Activated CD8-positive, alpha-beta memory T cell treated with anti-CD3 and anti-CD28 coated beads for 4 hours (primary cell): Measurements from ENCODE around the gene KIF6.
"Not testable (repeated sequence)": the region's sequence is repeated elsewhere in the genome, so short reads cannot be mapped to it uniquely, and the experiment has no call there.

ENCODE experiments used
- DNase-seq, 2 donors: peaks; one replicate each; pipeline ENCODE4 v3.0.0-alpha.2; 2020; ENCODE audit warnings: low read depth in 2 of 2

Gene KIF6

DNA sequence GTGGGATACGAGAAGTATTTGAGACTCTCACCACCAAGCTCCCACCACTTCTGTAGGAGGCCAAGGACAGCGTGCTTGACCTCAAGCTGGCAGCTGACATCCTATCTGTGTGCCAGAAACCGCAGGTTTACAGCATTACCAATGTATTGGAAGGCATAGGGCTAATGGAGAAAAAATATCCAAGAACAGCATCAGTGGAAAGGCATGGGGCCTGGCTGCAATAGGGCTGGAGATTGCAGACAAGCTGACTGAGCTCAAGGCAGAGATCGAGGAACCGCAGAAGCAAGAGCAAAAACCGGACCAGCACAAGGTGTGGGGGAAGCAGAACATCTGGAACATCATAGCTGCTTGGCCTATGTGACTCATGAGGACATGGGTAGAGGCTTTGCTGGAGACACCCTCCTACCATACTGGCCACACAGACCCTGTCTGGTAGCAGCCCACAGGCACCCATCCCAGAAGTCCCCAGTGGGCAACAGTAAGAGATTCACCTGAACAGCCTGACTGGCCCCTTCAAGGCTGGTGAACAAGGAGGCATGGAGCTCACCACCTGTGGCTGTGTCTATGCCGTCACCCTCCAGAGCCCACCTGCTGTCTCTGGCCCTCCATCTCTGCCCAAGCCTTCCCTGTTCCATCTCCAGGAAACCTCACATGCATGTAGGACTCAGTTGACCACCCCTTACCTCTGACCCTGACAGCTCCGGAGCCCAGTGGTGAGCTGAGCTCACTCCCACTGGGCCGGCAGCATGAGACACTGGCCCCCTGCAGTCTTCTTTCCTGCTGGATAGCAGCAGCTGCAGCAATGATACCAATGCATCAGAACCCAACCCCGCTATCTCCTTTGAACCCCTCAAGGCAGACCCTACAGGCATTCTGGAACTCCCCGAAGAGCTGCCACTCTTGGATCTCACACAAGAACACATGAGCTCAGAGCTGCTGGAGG lies 171.1 kb downstream of the KIF6 start:
- no peak for DNase-seq

DNA sequence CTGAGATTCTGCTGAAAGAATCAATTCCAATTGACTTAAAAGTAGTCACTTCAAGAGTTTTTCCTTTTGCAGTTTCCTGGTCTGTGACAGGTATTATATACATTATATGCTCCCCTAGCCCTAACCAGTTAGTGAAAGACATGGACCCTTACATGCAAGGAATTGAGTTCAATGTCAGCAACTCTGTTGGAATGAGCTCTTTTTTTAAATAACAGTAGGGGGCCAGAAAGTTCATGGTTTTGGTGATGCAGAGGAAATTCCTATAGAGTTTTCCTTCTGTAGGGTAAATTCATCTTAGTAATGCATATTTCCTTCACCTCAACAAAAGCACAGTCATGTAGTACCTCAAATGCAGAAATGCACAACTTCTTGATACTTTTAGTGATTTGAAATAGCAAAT lies 172.2 kb downstream of the KIF6 start:
- DNase-seq = no peak

DNA sequence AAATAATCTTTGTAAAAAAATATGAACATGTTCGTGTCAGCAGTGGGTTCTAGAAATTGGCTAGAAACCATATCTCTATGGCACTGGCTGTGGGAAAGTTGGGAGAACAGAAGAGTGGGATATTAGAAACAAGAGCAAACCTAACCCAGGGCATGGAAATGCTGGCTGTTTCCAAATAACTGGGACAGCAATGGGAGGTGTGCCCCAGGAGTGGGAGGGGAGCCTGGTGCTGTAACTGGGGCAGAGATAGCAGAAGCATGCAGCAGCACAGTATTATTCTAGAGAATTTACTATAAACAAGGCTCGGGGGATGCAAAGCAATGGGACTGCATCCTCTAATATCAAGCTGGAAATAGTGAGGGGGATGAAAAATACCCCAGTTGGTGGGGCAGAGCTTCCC lies 175.0 kb downstream of the KIF6 start:
- no peak for DNase-seq

DNA sequence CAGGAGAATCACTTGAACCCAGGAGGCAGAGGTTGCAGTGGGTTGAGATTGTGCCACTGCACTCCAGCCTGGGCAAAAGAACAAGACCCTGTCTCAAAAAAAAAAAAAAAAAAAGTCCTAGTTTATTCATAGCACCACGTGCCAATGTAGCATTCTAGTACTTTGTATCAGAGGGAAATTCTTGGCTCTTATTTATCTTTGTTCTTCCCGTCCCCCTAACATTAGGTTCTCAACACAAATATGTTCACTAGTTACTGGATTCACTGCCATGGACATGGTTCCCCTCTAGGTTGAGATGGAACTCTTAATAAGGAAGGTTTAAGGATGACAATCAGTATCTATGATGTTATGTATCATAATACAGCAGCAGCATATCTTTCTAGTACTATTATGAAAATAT lies 178.5 kb downstream of the KIF6 start:
- DNase-seq = no peak

DNA sequence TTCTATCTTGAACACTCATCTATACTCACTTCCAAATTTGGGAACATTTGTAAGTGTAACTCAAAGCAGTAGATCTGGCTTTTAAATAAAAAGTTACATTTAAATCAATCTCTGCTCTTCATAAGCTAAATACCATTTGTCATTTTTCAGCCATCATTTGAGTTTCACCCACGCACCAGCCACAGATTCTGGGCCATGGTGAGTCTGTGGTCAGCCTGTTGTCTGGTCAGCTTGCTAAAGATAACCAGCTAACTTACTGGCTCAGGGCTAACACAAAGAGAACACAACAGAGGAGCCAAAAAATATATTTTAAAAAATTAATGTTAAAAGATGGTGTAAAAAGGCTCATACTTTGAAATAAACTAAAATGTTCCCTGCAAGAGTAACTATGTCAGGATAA lies 181.3 kb downstream of the KIF6 start:
- DNase-seq = no peak

DNA sequence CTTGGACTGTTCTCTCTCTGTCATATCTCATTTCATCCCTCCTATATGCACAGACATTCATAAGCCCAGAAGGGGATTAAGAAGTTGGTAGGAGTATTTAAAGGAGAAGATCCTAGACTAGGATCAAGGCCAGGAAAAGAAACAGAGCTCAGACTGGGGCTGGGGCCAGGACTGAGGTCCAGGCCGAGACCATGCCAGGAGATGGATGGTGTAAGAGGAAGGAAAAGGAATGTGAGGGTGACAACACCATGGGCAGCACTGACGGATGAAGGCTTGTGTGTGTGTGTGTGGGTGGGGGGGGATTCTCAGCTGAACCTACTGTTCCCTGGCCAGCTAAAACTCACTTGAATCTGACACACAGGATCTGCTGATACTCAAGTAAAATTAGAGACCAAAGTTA lies 182.1 kb downstream of the KIF6 start:
- no peak for DNase-seq

DNA sequence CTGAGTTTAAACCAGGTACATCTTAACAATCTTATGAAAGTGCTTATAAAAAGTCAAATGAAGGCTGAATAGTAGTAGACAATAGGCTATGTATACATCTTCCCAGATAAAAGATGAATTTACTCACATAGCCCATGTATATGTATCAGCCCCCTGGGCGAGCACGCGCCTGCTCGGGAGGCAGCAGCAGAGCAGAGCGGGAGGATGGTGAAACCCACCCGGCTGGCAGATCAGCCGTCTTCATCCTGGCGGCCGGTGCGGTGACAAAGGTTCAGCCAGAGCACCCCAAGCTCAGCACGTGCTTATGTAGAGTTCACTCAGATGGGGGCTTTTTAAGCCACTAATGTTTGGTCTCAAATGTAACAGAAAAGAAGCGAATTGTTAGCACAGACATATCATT lies 184.8 kb downstream of the KIF6 start:
- no peak for DNase-seq

DNA sequence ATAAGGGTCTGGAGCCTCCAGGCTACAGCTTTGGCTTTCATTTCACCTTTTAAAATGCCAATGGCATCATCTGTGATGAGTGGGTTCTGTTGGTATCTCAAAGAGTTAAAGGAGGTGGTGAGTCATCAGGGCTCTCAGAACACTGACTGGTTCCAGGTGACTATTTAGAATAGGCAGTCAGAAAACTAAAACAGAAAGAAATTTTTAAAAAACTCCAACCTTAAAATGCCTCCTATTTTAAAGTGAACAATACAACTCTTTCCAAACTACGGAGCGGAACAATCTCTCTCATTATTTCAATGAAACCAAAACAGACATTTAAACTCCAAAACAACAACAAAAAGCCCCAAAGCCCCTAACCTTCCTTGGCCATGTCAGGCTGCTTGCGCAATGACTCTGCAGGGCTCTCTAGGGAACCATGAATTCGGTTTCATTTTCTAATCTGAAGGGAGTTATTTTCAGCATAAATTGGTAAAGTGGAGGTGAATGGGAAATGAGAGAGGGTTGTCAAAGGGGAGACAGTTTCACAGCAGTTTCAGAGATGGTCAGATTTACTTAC lies 194.9 kb downstream of the KIF6 start:
- no peak for DNase-seq

DNA sequence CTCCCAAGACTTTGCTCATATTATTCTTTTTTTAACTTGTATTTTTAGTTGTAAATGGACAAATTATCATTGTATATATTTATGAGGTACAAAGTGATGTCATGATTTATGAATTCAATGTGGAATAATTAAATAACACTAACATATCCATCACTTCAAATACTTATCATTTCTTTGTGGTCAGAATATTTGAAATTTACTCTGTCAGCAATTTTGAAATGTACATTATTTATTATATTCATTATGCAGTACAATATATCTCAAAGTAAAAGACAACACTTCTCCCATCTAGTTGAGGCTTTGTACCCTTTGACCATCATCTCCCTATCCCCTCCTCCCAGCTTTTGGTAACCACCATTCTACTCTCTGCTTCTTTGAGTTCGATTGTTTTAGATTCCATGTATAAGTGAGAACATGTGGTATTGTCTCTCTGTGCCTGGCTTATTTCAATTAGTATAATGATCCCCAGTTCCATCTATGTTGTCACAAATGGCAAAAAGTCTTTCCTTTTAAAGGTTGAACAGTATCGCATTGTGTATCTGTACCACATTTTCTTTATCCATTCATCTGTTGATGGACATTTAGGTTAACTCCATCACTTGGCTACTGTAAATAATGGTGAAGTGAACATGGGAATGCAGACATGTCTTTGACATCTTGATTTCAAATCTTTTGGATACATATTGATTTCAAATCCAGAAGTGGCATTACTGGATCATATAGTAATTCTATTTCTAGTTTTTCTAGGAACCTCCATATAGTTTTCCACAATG lies 197.2 kb downstream of the KIF6 start:
- DNase-seq = no peak

DNA sequence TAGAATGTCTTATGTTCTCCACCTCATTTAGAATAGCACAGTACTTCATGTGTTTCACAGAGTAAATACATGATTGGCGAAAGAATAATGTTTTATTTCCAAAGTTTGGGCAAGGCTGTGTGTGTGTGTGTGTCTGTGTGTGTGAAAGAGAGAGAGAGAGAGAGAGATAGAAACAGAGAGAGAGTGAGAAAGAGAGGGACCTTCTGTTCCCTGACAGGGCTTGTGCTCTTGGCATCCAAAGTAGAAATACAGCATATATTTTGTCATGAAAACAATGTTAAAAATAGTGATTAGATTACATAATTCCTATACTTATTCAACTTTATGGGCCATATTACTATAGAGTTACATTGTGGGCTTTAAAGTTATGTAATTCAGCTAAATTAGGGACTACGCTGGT lies 201.2 kb downstream of the KIF6 start:
- no peak for DNase-seq

DNA sequence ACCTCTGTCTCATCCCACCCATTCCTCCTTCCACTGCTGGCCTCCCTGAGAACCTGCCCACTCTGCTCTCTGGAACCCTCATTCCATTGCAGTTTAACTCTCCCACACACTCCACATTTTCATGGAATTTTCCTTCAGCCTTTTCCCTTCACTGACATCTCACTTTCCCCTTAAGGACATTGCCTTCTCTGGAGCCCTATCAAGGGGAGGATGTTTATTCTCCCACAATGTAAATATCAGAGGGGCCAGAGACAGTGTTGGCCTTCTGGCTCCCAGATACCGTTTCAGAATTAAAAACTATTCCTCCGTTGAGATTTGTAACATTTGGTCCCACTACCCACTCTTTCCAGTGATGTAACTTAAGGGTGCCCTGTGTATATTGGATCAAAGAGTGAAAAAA lies 203.2 kb downstream of the KIF6 start:
- no peak for DNase-seq

DNA sequence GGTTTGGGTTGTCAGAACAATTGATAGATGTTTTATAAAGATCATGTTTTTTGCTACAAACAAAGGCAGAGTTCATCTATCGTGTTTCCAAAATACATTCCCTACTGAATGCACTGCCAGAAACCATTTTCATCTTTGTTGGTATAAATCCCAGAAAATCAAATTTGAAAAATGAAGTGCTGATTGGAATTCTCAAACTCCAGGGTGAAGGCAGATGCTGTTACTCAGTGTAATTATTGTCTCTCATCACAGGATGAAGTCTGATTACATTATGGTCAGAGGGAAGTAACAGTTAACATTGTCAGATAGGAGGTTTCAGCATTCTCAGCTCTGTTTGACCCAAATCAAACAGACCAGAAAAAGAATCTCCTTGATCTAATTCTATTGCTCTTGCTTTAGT lies 204.3 kb downstream of the KIF6 start:
- DNase-seq = no peak

DNA sequence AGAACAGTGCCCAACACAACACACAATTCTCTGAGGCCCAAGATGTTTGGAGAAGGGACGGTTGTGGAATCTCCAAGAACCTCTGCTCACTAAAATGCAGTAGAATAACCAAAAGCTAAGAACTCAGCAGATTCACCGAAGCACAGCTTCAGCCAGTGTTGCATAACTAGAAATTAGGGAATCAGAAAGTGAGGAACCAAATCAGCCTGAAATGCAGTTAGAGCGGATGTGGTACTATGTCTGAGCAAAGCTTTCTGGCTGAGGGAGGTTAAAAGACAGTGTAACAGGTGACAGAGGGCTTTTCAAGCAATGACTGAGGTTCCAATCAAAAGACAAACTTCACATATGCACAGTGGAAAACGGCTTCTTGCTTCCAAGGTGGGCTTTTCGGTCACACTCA lies 204.8 kb downstream of the KIF6 start:
- DNase-seq = no peak

DNA sequence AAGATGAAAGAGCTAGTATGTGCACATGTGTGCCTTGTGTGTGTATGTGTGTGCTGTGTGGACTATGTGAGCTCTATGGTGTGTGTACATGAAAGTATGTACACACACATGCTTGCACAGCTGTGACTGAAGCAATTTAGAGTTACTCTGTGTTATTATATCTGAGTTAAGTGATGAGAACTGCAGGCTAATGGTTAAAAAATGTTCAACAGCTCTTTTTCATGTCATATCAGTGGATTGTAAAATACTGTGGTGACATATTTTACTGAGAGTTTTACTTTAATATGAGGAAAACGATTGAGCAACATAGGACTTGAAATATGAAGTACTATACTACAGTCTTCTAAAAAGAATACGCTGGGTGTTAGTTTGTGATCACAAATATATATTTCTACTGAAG lies 207.0 kb downstream of the KIF6 start:
- DNase-seq = no peak

DNA sequence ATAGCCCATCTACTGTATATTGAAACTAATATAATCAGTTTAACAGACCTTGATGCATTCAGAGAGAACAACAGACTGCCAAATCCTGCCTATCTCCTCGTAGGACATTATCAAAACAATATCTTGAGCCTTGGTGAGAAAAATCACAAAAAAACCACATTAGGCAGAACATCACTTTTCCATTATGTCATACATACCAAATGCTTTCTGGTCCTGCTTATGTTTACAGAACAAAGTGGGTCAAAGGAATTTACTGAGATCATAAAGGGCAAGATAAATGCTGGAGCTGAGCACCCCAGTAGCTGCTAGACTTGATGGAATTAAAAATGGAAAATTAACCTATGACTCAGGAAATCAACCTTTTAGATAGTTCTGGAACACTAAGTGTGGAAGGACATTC lies 207.5 kb downstream of the KIF6 start:
- no peak for DNase-seq

DNA sequence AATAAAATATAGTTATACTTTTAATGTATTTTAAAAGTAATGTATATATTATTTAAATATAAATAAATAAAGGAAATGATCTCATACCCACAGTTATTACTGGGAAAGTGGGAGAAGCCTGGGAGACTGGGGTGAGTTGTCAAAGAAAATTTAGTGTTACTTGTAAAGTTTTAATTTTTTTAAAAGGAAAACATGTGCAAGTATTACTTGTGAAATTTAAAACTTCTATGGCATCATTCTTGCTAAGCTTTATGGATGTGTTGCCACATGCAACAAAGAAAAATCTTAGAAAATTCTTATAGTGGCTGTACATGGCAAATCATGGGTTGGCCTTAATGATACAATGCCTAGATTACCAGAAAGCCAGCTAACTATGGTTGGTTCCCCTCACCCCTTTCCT lies 208.7 kb downstream of the KIF6 start:
- DNase-seq = no peak

DNA sequence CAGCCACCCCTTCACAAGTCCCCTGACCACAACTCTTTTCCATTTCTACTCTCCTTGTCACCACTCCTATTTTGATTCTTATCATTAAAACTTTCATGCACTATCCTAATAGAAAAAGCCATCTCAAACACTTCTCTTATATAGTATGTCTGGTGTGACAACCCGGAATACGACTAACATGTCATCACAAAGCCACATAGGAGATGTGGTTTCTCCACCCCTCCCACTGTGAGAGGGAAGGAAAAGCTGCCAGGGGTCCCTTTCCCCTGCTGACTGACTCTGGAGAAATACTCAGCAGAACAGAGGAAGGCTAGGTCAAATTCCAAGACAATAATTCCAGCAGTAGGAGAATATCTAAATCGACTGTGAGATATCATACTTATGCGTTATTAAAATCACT lies 209.7 kb downstream of the KIF6 start:
- DNase-seq = no peak

DNA sequence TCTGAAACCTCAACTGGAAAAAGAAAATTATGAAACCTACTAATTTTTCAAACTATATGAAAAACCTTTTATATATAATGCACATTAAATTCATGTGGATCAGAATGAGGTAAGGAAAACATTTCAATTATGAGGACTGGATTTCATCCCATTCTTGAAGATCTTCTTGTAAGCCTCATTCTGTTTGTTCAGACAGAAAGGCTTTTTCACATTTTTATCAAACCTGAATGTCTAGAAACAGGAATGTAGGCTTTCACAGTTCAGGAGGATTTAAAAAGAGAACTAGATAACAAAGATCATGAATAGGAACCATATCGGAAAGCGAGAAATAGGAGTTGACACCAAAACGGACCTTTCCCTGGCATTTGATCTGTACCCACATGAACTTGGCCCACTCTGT lies 210.2 kb downstream of the KIF6 start:
- DNase-seq = no peak

DNA sequence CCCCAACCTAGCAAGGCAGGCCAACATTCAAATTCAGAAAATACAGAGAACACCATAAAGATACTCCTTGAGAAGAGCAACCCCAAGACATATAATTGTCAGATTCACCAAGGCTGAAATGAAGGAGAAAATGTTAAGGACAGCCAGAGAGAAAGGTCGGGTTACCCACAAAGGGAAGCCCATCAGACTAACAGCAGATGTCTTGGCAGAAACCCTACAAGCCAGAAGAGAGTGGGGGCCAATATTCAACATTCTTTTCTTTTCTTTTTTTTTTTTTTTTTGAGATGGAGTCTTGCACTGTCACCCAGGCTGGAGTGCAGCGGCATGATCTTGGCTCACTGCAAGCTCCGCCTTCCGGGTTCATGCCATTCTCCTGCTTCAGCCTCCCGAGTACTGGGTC lies 215.4 kb downstream of the KIF6 start:
- DNase-seq = not testable (repeated sequence)

DNA sequence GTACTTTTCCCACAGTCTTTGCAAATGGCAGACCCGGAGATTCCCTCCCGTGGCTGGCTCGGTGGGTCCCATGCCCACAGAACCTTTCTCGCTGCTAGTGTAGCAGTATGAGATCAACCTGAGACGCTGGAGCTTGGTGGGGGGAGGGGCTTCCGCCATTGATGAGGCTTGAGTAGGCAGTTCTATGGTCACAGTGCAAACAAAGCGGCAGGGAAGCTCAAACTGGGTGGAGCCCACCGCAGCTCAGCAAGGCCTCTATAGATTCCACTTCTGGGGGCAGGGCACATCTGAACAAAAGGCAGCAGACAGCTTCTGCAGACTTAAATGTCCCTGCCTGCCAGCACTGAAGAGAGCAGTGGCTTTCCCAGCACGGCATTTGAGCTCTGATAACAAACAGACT lies 216.7 kb downstream of the KIF6 start:
- DNase-seq = no peak

DNA sequence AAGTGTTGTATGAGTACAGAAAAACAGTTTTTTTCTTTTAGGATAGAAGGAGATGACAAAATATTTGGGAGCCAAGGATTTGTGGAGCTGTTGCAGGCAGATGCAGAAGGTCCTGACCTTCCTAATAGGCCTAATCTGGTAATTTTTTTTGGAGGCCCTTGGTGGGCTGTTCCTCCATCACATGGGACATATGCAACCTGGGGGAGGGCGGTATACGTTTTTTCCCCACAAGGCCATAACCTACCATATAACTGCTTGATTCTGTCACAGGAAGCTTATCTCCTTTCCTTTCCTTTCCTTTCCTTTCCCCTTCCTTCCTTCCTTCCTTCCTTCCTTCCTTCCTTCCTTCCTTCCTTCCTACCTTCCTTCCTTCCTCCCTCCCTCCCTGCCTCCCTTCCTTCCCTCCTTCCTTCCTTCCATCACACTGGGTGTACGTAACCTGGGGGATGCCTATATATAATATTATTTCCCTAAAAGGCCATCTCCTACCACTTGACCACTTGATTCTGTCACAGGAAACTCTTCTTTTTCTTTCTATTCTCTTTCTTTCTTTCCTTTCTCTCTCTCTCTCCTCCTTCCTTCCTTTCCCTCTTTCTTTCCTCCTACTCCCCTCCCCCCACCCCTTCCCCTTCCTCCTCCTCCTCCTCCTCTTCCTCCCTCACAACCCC lies 217.7 kb downstream of the KIF6 start:
- no peak for DNase-seq

DNA sequence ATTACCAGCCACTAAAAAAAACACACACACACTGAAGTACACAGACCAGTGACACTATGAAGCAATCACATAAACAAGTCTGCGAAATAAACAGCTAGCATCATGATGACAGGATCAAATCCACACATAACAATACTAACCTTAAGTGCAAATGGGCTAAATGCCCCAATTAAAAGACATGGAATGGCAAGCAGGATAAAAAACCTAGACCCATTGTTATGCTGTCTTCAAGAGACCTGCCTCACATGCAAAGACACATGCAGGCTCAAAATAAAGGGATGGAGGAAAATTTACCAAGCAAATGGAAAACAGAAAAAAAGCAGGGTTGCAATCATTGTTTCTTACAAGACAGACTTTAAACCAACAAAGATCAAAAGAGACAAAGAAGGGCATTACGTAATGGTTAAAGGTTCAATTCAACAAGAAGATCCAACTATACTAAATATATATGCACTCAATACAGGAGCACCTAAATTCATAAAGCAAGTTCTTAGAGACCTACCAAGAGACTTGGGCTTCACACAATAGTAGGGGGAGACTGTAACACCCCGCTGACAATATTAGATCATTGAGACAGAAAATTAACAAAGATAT lies 222.7 kb downstream of the KIF6 start:
- not testable (repeated sequence) for DNase-seq
